ENCODE data around the gene PHLDB3. TPM values are rescaled to one million over a fixed set of nuclear protein-coding genes. Genes with fewer than 3 reads are reported as not detected.

Gene PHLDB3
- polyA plus RNA-seq, 1 donor = 3.4 TPM

- no peak for DNase-seq (ENCODE audit: low read depth)
Observed at GRCh38 chr19:43499042-43499441, 5.5 kb downstream of the PHLDB3 start.

GRCh38 chr19:43498233-43498842, 6.2 kb downstream of the PHLDB3 start:
- DNase-seq (ENCODE audit: low read depth) = peak; percentile 63

GRCh38 chr19:43496960-43497359, 7.6 kb downstream of the PHLDB3 start:
- DNase-seq (ENCODE audit: low read depth) = no peak

GRCh38 chr19:43495082-43495481, 9.5 kb downstream of the PHLDB3 start:
- DNase-seq (ENCODE audit: low read depth) = no peak

- DNase-seq (ENCODE audit: low read depth) = no peak
Observed at GRCh38 chr19:43490759-43491158, 13.8 kb downstream of the PHLDB3 start.

GRCh38 chr19:43489979-43490599, 14.5 kb downstream of the PHLDB3 start:
- no peak for DNase-seq (ENCODE audit: low read depth)

- no peak for DNase-seq (ENCODE audit: low read depth)
Observed at GRCh38 chr19:43489310-43489709, 15.2 kb downstream of the PHLDB3 start.

- no peak for DNase-seq (ENCODE audit: low read depth)
Observed at GRCh38 chr19:43488179-43488578, 16.4 kb downstream of the PHLDB3 start.

GRCh38 chr19:43486412-43486811, 18.1 kb downstream of the PHLDB3 start:
- DNase-seq (ENCODE audit: low read depth) = no peak

GRCh38 chr19:43485951-43486350, 18.6 kb downstream of the PHLDB3 start:
- no peak for DNase-seq (ENCODE audit: low read depth)

GRCh38 chr19:43483281-43483680, 21.3 kb downstream of the PHLDB3 start:
- no peak for DNase-seq (ENCODE audit: low read depth)

- DNase-seq (ENCODE audit: low read depth) = no peak
Observed at GRCh38 chr19:43482193-43482592, 22.4 kb downstream of the PHLDB3 start.

- DNase-seq (ENCODE audit: low read depth) = no peak
Observed at GRCh38 chr19:43481701-43482100, 22.8 kb downstream of the PHLDB3 start.

- DNase-seq (ENCODE audit: low read depth) = no peak
Observed at GRCh38 chr19:43480574-43480973, 24.0 kb downstream of the PHLDB3 start.

- DNase-seq (ENCODE audit: low read depth) = no peak
Observed at GRCh38 chr19:43479961-43480561, 24.5 kb downstream of the PHLDB3 start.

GRCh38 chr19:43479226-43479625, 25.3 kb downstream of the PHLDB3 start:
- no peak for DNase-seq (ENCODE audit: low read depth)

- DNase-seq (ENCODE audit: low read depth) = no peak
Observed at GRCh38 chr19:43478323-43478722, 26.2 kb downstream of the PHLDB3 start.

GRCh38 chr19:43476606-43477005, 27.9 kb downstream of the PHLDB3 start:
- no peak for DNase-seq (ENCODE audit: low read depth)

- DNase-seq (ENCODE audit: low read depth) = peak; percentile 68
Observed at GRCh38 chr19:43474986-43475705, 29.4 kb downstream of the PHLDB3 start.

- DNase-seq (ENCODE audit: low read depth) = no peak
Observed at GRCh38 chr19:43474487-43474886, 30.1 kb downstream of the PHLDB3 start.

GRCh38 chr19:43471091-43471490, 33.5 kb downstream of the PHLDB3 start:
- no peak for DNase-seq (ENCODE audit: low read depth)

GRCh38 chr19:43470288-43470687, 34.3 kb downstream of the PHLDB3 start:
- DNase-seq (ENCODE audit: low read depth) = no peak

- no peak for DNase-seq (ENCODE audit: low read depth)
Observed at GRCh38 chr19:43469160-43469480, 35.4 kb downstream of the PHLDB3 start.
